NCI-H1048 (cell line): ENCODE measurements around the gene CTNNA2.

Source experiments
- DNase-seq: peaks from one replicate; lab custom pipeline; 2025; lab: John Stamatoyannopoulos, UW

Gene CTNNA2

DNA sequence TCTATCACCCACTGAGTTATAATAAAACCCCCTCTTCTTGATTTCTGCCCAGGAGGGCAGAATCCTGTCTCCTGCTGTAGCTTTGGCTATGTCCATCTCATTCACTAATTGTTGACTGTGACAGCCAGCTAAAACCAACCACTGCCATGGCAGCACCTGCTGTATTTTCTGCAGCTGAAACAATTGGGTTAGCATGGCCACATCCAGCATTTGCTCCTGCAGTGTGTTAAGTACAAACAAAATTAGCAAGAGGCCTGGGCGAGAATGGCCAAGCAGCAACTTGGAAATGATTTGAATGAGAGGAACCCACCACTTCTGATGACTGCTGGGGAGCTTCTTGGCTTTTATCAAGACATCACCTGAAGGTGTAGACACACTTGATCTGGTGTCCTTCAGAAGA lies 881.1 kb downstream of the CTNNA2 start:
- DNase-seq: no peak

DNA sequence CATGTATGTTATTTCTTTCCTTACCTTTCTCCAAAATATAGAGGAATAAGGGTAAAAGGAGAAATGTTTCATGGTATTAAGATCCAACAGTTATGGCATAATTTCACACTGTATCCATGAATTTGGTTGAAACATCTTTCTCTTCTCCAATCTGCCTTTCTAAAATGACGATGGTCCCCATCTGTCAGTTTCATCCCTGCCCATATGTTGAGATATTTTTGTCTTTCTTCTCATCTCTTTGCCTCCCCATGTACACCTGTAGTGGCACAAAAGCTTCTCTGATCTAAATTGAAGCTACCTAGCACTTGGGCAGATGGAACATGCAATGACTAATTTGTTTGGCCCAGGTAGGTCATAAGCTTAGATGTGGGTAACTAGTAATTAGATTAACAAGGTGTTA lies 882.4 kb downstream of the CTNNA2 start:
- DNase-seq: no peak

DNA sequence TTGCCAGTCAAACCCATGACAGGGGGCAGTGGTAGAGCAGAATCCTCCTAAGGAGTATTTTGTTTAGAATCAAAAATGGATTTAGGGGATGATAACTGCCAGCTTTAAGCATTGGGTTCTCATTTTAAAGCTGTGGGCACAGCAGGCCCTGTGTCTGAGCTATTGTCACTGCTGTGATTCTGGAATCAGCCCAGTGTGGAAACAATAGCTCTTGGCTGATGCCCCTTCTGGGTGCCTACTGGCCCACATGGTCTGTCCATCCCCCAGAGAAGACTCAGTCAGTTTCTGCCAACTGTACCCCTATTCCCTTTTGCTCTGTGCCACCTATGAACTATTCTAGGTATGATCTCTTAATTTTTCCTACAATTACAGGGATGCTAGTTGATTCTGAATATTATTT lies 883.4 kb downstream of the CTNNA2 start:
- DNase-seq: no peak

DNA sequence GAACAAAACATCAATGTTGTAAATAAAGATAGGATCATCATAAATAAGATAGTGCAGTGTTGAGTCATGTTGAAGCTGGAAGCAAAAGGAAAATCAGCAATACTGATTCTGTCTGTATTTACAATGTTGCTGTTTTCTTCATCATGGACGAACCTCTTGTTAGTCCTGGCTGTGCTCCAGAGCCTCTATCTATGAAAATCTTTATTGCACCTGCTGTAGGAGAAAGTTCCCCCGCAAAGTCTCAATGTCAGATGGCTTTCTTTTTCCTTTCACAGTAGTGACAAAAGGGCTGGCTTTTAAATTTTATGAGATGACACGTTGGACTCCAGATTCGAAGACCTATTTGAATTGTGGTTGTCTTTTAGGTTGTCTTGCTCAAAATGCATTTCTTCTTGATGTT lies 890.2 kb downstream of the CTNNA2 start:
- no peak for DNase-seq

DNA sequence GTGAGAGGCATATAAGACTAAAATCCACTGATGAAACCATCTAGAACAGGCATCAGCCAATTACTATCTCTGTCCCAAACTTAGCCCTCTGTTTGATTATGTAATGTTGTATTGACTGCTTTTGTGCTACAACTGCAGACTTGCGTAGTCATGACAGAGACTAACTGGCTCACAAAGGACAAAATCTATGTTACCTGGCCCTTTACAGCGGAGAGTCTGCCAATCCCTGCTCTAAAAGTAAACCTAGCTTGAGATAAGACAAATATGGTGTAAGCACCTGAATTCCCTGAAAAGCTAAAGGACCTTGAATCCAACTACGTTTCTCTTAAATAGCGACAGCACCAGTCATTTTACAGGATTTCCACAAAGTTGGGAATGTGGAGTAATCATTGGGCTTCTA lies 894.5 kb downstream of the CTNNA2 start:
- DNase-seq: no peak

DNA sequence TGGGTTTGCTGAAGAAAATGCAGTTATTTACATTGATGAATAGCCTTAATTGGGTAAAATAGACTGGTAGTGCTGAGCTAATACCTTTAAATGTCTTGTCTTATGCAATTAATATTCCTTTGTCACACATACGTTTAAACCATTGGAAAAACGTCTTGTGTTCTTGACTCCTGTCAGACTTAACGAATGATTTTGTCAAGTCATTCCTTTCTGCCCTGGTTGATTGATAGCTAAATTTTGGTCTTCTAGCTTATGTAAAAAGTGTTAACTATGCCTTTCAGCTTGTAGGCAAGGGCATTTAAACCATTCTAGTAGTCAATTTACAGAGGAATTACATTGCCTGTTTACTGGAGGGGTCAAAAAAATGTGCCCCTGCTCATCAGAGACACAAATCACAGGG lies 897.5 kb downstream of the CTNNA2 start:
- DNase-seq: no peak

DNA sequence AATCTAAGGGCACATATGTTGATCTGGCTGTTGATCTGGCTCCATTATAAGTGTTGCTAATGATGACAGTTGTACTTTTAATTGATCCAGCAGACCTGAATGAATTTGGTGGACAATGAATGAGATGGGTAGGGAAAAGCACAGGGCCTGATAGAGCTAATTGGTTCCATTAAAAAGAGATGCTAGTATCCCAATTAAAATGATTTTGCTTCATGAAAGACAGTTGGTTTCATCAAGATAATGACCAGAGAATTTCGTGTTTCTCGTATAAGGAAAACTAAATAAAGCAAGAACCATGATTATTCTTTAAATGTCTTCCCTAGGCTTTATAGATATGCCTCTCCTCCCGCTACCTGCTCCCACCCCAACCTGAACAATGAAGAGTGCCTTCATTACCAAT lies 900.3 kb downstream of the CTNNA2 start:
- DNase-seq: no peak

DNA sequence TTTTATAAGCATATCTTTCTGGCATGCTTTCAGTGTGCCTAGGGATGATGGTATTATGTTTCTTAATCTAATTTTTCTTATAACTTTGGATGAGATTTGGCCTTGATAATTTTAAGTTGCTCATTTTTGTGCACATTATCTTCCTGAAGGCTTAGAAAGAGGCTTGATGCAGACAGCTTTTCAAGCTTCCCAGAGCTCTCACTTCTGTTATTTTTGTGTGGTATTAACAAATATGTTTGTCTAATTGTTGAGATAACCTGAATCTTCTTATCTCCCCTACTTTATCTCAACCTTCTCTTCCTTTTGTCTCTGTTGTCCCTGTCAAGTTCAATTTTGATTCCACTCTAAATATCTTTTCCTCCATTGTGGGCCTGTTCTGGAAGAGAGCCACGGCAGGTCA lies 904.9 kb downstream of the CTNNA2 start:
- no peak for DNase-seq

DNA sequence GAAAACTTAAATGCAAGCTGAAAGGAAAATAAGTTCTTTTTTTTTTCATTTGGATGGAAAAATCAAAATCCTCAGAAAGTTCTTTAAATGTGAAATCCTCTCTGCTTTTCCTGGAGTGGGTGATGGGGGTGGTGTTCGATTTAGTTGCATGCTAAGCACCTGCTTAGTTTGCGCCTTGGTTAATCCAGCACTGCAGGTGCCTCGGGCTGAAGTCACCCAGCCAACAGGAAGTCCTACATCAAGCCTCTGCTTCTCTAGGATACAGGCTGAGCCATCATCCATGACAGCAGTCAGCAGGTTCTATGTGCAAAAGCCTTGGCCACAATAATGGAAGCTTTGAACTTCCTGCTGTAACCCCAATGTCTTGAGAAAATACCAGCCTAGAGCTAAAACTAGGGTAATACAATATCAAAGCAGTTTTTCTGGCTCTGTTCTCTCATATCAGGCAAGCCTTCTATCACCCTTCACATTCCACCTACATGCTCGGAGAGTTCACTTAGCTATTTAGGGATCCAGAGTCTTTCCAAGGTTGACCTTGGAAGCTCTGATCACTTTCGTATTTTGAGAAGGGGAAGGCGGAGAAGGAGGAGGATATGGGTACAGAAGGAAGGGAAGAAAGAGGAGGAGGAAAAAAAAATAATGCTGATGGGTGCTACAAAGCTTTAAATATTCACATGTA lies 907.8 kb downstream of the CTNNA2 start:
- no peak for DNase-seq

DNA sequence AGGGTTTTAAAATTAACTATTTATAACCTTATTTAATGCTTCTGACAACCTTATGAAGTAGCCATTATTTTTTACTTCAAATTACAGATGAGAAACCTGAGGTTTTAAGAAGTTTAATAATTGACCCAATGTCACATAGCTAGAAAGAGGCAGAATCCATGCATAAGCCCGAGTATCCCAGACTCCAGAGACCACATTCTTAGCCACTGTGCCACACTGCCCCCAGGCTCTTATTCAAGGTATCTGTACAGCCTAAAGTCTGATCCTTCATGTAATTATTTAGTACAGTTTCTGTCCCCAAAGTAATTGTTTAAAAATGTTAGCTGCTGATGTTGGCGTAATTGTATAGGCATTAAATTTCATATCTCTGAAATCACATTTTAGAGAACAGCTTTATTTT lies 916.4 kb downstream of the CTNNA2 start:
- DNase-seq: no peak

DNA sequence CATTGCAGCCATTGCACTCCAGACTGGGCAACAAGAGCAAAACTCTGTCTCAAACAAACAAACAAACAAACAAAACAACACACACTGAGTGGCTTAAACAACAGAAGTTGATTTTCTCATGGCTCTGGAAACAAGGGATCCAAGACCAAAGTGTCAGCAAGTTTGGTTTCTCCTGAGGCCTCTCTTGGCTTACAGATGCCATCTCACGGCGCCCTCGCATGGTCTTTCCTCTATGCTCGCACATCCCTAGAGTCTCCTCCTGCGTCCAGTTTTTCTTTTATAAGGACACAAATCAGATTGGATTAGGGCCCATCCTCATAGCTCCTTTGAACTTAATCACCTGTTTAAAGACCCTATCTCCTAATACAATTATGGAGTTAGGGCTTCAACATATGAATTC lies 925.1 kb downstream of the CTNNA2 start:
- DNase-seq: no peak

DNA sequence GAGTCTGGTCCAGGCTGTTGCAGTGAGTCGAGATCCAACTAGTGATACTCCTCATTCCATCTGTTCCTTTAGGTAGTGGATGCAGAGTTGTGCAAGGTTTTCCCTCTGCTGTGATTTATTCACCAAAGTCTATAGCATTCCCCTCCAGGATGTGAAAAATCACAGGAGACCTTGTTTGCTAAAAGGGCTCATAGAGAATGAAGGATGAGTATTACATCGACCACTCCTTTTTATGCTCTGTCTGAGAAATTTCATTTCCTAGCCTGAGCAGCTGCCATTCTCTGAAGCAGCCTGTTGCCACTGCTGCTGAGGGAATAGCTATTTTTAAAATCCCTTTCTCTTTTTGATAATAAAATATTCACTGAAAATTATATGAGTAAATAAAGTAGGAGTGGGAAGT lies 925.8 kb downstream of the CTNNA2 start:
- no peak for DNase-seq

DNA sequence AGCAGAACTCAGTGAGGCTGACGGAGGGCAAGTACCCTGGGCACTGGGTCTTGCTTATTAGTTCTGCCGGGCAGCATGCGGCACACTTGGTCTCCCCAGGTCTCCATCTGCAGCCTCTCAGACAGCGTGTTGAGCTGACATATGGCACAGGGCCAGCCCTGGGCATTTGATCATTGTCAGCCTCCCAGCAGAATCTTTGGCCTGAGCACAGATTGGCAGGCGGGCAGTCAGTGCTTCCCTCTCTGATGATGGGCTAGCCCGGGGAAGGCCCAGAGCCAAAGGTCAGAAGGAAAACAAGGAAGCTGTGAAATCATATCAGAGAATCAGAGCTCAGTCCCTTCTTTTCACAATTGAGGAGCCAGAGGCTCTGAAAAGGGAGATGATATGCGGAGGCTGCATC lies 941.8 kb downstream of the CTNNA2 start:
- no peak for DNase-seq

DNA sequence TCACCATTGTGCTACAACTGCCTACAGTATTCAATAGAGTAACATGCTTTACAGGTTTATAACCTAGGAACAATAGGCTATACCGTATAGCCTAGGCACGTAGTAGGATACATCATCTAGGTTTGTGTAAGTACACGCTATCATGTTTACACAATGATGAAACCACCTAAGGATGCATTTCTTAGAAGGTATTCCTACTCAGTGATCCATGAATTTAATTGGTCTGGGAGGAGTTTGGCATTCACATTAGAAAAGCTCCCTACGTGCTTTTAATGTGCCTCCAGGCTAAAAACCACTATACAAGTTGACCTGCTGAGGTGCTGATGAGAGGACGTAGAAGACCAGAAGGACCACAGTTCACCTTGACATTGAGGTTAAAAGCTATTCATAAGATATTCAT lies 946.2 kb downstream of the CTNNA2 start:
- DNase-seq: no peak

DNA sequence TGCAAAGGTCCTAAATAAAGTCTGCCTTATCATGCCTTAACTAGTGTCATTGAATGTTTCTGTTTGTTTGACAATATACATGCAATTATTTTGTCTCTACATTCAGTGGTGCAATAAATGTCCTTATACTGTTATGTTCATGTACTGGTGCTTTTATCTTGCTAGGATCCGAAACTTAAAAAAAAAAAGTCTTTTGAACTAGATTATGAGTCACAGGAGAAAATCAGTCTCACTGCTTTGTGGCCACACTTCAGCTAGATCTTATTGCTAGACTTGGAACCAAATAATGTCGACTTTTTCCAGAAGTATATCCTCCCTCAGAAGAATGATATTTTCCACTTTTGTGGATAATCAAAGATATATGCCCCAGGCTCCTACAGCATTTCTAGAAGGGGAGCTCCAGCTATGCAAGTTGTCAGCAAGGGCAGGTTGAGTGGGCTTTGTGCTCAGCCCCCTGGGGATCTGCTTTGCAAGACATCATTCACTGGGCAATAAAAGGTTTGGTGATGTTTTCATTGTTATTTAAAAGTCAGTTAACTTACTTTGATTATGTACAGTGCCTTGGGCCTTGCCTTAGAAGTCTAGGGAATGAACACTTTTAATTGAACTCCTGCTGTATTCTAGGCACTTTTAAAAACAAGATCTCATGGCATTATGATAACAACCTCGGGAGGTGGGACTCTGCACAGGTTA lies 948.8 kb downstream of the CTNNA2 start:
- no peak for DNase-seq

DNA sequence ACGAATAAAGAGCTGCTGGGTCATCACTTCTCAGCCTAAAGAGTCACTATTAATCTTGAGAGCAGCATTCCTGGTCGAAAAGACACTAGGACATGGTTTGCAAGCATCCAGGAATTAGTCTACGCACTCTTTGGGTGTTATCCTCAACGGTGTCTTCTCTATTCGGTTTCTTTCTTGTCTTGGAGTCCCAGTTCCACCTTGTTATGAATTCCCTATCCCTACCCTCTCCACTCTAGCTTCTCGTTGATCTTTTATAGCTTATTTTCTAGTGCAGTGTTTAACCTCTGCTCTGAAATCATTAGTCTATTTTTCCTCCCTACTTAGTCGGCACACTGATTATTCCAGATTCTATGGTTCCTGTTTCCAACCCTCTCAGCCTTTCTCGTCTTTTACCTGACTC lies 949.8 kb downstream of the CTNNA2 start:
- DNase-seq: no peak

DNA sequence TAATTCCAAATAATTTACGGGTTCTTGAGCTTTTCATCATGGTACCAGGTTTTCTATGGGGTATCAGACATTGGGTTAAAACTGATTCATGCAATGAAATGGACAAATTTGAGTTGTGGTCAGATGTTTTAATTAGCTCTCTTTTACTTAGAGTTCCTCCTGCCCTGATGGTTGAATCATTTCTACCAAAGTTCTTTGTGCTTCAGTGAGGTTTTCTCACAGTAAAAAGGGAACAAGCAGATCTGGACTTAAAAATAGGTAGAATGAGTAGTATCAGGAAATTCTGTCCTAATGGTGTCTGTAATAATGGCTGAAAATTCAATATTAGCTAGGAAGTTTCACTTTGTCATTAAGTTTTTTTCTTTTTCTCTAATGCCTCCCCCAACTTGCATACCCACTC lies 951.4 kb downstream of the CTNNA2 start:
- DNase-seq: no peak

DNA sequence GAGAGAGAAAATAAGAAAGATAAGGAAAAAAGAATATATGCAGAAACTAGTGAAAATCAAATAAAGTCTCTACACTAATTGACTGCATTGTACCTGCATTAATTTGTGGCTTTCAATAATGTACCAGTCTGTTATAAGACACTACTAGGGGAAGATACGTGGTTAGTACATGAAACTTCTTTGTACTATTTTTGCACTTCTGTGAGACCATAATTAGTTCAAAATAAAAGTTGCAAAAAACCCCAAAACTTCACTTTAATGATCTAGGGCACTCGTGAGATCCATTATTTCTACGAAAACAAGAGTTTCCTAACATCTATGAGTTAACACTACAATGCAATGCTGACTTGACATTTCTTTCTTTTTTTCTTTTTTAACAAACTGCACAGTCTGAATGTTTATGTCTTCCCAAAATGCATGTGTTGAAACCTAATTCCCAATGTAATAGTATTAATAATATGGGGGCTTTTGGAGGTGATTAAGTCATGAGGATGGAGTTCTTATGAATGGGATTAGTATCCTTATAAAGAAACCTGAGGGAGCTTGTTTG lies 954.5 kb downstream of the CTNNA2 start:
- DNase-seq: no peak

DNA sequence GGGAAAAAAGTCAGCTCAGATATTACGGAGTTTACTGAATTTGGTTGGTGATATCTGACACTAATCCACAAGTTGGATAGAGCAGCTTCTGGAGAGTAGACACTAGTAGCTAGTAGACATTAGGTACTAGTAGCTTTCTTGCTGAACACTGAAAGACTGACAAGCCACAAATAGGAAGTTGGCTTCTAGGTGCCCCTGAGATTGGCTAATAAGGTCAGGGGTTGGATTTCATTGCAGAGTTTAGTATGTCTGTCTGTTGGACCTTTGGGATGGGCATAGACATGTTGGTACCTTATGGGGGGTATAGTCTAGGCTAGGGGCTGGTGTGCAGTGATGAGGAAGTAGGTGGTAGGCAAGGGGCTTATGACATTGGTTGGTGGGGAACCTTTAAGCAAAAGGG lies 956.6 kb downstream of the CTNNA2 start:
- DNase-seq: no peak

DNA sequence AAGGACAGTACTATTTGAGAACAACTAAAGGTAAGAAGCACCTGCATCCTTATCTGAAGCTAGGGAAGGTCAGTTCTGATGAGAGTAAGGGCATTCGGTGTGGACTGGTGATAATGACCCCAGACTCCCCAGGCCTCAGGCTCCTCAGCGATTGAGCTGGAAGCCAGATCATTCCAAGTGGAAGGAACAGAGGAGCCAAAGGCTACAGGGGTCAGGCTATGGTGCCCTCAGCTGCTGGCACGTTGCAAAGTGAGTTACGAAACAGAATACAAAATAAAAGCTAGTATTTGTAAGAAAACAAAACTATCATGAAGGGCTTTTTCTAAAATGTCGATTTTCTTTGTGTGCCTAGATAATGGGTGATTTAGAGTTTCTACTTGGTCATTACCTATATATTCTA lies 960.2 kb downstream of the CTNNA2 start:
- no peak for DNase-seq

DNA sequence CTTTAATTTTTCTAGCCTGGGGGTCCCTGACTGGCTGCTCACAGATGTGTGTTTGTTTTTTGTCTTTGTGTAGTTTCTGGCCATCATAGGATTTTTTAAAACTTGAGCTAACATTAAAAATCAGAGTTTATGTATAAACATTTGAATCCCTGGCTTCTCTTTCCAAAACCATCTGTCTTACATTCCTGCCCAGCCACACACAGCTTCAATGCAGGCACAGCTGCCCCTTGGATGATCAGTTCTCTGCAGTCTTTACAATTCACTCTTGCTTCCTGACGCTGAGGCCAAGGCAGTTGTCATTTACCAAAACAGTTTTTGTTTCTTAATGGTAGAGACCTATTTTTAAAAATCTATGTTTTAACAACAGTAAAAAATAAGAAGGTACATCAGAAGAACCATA lies 960.9 kb downstream of the CTNNA2 start:
- DNase-seq: no peak

DNA sequence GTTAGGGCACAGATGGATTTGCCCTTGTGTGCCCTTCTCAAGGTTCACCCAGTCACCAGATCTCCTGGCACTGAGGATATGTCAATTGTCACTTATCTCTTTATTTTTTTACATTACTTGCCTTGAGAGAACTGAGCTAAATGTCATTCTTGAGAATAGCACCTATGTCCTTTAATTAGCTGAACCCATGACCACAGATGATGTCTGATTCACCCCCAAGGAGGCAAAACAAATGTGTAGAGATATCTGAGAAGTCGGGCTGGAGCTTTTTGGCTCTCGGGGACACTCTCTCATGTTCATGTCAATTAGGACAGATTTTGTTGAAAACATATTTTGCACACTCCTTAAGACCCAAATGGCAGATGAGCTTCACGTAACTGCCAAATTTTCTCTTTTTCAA lies 963.1 kb downstream of the CTNNA2 start:
- DNase-seq: no peak

DNA sequence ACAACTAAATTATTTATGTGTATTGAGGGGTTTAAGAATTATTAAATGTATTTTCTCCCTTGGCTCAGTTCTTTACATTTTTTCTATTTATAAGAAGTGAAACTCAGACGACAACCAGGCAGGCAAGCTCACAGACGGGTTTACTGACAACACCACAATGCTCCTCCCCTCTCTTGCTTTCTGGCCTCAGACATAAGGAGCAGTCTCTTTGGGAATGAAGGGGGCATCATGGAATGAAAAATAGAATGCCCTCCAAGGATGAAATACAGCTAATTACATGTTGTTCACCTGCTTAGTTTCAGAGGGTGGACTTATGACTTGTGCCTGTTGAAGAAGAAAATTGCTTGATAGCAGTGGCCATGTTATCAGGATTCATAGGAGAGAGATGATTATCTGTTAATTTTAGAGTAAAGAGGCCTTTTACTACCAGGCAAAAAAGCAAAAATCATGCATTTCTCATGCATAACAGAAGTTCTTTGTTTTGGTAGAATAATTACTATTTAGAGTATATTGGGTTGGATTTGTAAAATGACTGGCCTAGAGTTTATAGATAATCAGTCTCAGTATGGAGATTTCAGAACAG lies 963.8 kb downstream of the CTNNA2 start:
- DNase-seq: no peak

DNA sequence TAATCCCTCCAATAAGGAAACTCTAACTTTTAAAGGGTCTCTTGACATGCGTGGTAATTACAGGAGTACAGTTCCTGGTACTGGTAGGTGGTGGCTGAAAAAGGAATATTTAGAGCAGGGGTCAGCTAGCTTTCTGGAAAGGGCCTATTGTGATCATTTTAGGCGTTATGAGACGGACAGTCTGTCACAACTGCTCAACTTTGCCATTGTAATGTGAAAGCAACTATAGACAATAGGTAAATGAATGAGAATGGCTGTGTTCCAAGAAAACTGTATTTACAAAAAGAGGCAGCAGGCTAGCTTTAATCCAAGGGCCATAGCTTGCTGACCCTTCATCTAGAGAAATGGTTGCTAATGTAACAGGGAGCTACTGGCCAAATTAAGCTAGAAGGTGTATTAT lies 969.4 kb downstream of the CTNNA2 start:
- DNase-seq: no peak
